HFFc6 (cell line): ENCODE measurements around the gene ANKRD11. TPM values are rescaled to one million over a fixed set of nuclear protein-coding genes. Genes with fewer than 3 reads are reported as not detected.
"Not testable (repeated sequence)": the region's sequence is repeated elsewhere in the genome, so short reads cannot be mapped to it uniquely, and the experiment has no call there.

ENCODE experiments used
- DNase-seq: peaks from one replicate; pipeline ENCODE4 v3.0.0-alpha.2; 2018
- H3K27ac Mint-ChIP-seq: 2 replicates; pipeline ENCODE4 v1.8.0; 2020; ENCODE audit warnings: mild to moderate bottlenecking, mixed read lengths
- H3K27me3 Mint-ChIP-seq: 2 replicates; pipeline ENCODE4 v1.8.0; 2021; ENCODE audit warnings: mild to moderate bottlenecking, moderate library complexity, mixed read lengths; ENCODE audit not compliant: insufficient read depth
- H3K36me3 Mint-ChIP-seq: 2 replicates; pipeline ENCODE4 v1.8.0; 2021; ENCODE audit warnings: low read depth, mixed read lengths
- H3K4me1 Mint-ChIP-seq: 2 replicates; pipeline ENCODE4 v1.8.0; 2020; ENCODE audit warnings: low read depth, mixed read lengths
- H3K4me3 Mint-ChIP-seq: 2 replicates; pipeline ENCODE4 v1.8.0; 2020; ENCODE audit warnings: mild to moderate bottlenecking, moderate library complexity, mixed read lengths
- H3K9me3 Mint-ChIP-seq: 2 replicates; pipeline ENCODE4 v1.8.0; 2020; ENCODE audit warnings: mild to moderate bottlenecking, mixed read lengths
- total RNA-seq, 6 experiments: library from RNA; stranded (reverse); fragmentation: NEBNext Ultra II Directional; extraction: Animal tissue kit (Norgen Biotek cat#: 25700); gene quantifications; 2 replicates in 1 of 6; 3 replicates in 5 of 6; pipeline ENCODE4 v1.2.3, GENCODE V29; 2021
- TF ChIP-seq, protein P1 (sequence below): fragments of 200-600 bp; sonication (generic); IDR thresholded peaks from 2 replicates; pipeline ENCODE4 v1.5.0; 2021; ENCODE audit warnings: antibody characterized with exemption, mild to moderate bottlenecking

ANKRD11 gene
- total RNA-seq, 6 experiments from 2014 or later: 110 to 120 (median 116) TPM

GRCh38 chr16:89246903-89247733 lies 243.2 kb downstream of the ANKRD11 start:
- peak overlapping the region; percentile 42; the same call in 1 of the 2 replicates for H3K27ac Mint-ChIP-seq
- H3K36me3 Mint-ChIP-seq: peaks cover 13% of the 10 kb centered on the region

GRCh38 chr16:89246383-89246902 lies 243.9 kb downstream of the ANKRD11 start:
- H3K36me3 Mint-ChIP-seq: peaks cover 13% of the 10 kb centered on the region
- peak overlapping the region; percentile 73 for H3K4me3 Mint-ChIP-seq
- H3K27ac Mint-ChIP-seq: peak overlapping the region; percentile 58
- peaks cover 4% of the 10 kb centered on the region for H3K27me3 Mint-ChIP-seq
- TF ChIP-seq, protein P1, sequence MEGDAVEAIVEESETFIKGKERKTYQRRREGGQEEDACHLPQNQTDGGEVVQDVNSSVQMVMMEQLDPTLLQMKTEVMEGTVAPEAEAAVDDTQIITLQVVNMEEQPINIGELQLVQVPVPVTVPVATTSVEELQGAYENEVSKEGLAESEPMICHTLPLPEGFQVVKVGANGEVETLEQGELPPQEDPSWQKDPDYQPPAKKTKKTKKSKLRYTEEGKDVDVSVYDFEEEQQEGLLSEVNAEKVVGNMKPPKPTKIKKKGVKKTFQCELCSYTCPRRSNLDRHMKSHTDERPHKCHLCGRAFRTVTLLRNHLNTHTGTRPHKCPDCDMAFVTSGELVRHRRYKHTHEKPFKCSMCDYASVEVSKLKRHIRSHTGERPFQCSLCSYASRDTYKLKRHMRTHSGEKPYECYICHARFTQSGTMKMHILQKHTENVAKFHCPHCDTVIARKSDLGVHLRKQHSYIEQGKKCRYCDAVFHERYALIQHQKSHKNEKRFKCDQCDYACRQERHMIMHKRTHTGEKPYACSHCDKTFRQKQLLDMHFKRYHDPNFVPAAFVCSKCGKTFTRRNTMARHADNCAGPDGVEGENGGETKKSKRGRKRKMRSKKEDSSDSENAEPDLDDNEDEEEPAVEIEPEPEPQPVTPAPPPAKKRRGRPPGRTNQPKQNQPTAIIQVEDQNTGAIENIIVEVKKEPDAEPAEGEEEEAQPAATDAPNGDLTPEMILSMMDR: no peak
- no peaks in the 10 kb centered on the region; the same call in 1 of the 2 replicates for H3K4me1 Mint-ChIP-seq
- peaks cover 18% of the 10 kb centered on the region for H3K9me3 Mint-ChIP-seq
- DNase-seq: no peak

More at GRCh38 chr16:89246903-89247733, 243.2 kb downstream of the ANKRD11 start:
- Mint-ChIP-seq H3K4me1 (no peaks in the 10 kb centered on the region; the same call in 1 of the 2 replicates), H3K9me3 (peaks cover 18% of the 10 kb centered on the region), H3K27me3 (peaks cover 4% of the 10 kb centered on the region), H3K4me3 (peak overlapping the region; percentile 73)
- TF ChIP-seq, protein P1: no peak
- DNase-seq: peak; percentile 62

DNA sequence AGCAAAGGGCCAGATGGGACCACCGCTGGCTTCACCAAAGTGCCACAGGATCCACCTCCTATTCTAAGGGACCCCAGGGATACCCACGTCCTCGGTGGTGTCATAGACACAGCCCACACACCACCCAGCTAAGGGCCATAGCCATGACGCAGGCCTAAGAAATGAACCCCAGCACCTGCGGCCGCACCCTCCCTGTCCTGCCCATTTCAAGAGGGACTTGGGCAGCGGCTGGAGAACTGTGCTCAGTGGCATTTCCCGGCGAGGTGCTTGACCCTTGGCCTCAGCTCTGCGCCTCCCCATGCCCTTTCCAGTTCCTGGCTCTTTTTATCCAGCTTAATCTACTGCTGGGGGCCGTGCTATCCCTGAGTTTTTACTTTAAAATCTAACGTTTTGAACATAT lies 245.6 kb downstream of the ANKRD11 start:
- TF ChIP-seq, protein P1: no peak
- no peak overlapping the region for H3K27ac Mint-ChIP-seq
- no peak overlapping the region for H3K4me3 Mint-ChIP-seq
- peaks cover 4% of the 10 kb centered on the region for H3K27me3 Mint-ChIP-seq
- no peaks in the 10 kb centered on the region; the same call in 1 of the 2 replicates for H3K4me1 Mint-ChIP-seq
- DNase-seq: no peak
- peaks cover 11% of the 10 kb centered on the region for H3K9me3 Mint-ChIP-seq
- peaks cover 6% of the 10 kb centered on the region for H3K36me3 Mint-ChIP-seq

- H3K27me3 Mint-ChIP-seq, H3K9me3 Mint-ChIP-seq, H3K27ac Mint-ChIP-seq, H3K4me3 Mint-ChIP-seq, DNase-seq, H3K36me3 Mint-ChIP-seq, H3K4me1 Mint-ChIP-seq: not testable (repeated sequence)
Observed at GRCh38 chr16:89244264-89244663, 246.1 kb downstream of the ANKRD11 start.

- Mint-ChIP-seq H3K27me3 (peaks cover 4% of the 10 kb centered on the region), H3K27ac (no peak overlapping the region), H3K36me3 (peaks cover 4% of the 10 kb centered on the region; the same call in 1 of the 2 replicates), H3K4me3 (0 out of 2 replicates have a peak overlapping the region, but pooled peaks have one; percentile 26), H3K9me3 (no peaks in the 10 kb centered on the region; the same call in 1 of the 2 replicates), H3K4me1 (no peaks in the 10 kb centered on the region; the same call in 1 of the 2 replicates)
- TF ChIP-seq, protein P1: no peak
- DNase-seq: no peak
Observed at GRCh38 chr16:89243664-89244063, 246.7 kb downstream of the ANKRD11 start.

DNA sequence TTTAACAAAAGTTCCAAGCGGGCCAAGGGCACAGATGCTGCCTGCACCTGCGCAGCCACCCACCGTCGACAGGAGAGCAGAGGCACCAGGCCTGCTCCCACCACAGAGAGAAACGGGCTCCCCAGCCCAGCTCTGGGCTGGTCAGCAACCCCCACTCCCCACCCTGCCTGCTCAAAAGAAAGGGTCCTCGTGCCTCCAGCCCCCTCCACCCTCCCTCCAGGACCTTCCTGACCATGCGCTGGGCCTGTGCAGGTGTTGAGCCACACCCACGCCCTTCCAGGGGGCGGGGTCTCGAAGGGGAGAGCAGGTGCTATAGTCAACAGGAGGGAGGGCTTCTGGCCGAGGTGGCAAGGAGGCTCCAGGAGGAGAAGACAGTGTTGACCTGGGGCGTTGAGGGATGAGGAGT lies 247.6 kb downstream of the ANKRD11 start:
- Mint-ChIP-seq H3K27ac (no peak overlapping the region), H3K4me1 (no peaks in the 10 kb centered on the region; the same call in 1 of the 2 replicates), H3K36me3 (peaks cover 4% of the 10 kb centered on the region; the same call in 1 of the 2 replicates), H3K4me3 (peak overlapping the region; percentile 26; the same call in 1 of the 2 replicates), H3K9me3 (no peaks in the 10 kb centered on the region), H3K27me3 (peaks cover 1% of the 10 kb centered on the region)
- TF ChIP-seq, protein P1: no peak
- no peak for DNase-seq
